ENCODE results near the gene RNF222. TPM values are rescaled to one million over a fixed set of nuclear protein-coding genes. Genes with fewer than 3 reads are reported as not detected.

Gene RNF222
- total RNA-seq, 4 donors from 2014 or later: 13.4 to 16.3 (median 15.0) TPM

DNA sequence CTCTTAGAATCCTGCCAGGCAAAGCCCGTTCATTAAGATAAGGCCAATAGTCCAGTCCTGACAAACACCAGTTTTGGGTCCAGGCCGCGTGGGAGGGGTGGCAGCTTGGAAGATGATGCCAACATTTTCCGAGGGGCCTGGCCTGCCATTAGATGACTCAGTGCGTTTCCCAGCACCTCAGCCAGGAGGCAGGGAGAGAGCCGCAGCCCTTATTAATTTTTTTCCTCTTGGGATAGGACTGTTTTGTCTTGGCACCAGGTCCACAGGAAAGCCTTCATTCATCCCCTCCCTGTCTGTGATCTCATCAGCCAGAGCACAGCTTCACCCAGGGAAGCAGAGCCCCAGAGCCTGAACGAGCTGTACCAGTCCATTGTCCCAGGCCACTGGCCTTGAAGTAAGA is 33.3 kb upstream of the RNF222 start:
- no peak for TF ChIP-seq POLR2A (IDR thresholded peaks at IDR 0.05)
- TF ChIP-seq, protein P1, sequence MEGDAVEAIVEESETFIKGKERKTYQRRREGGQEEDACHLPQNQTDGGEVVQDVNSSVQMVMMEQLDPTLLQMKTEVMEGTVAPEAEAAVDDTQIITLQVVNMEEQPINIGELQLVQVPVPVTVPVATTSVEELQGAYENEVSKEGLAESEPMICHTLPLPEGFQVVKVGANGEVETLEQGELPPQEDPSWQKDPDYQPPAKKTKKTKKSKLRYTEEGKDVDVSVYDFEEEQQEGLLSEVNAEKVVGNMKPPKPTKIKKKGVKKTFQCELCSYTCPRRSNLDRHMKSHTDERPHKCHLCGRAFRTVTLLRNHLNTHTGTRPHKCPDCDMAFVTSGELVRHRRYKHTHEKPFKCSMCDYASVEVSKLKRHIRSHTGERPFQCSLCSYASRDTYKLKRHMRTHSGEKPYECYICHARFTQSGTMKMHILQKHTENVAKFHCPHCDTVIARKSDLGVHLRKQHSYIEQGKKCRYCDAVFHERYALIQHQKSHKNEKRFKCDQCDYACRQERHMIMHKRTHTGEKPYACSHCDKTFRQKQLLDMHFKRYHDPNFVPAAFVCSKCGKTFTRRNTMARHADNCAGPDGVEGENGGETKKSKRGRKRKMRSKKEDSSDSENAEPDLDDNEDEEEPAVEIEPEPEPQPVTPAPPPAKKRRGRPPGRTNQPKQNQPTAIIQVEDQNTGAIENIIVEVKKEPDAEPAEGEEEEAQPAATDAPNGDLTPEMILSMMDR (IDR thresholded peaks at IDR 0.05): no peak
- peak; percentile 49 to 91 for DNase-seq (ENCODE audit: low spot score in 2 of 2)
- WGBS, 2 donors: 13 to 28% methylated on average over 7 of the region's 7 CpGs
- intact Hi-C loops (cut with DNase I; ENCODE audit: low total_unique reads): no loop called here
- no peak overlapping the region for H3K4me3 ChIP-seq (ENCODE audit: low read depth, poor library complexity, severe bottlenecking)

DNA sequence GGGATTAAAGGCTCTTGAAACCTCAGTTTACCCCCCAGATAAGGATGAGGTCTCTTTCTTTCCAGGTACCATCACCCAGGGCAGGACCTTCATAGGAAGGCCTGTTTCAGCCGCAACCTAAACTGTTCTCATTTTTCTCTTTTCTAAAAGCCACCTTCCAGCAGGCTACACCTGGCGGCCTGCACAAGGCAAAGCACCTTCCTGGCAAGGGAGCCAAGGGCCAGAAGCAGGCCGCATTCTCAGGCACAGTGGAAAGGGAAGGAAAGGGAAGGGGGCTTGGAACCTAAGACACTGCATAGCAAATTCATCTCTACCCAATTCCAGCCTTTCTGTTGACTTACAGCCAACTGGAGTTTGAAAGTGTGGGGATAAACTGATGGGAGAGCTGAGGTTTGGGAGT is 29.2 kb upstream of the RNF222 start:
- no peak overlapping the region for H3K4me3 ChIP-seq (ENCODE audit: low read depth, poor library complexity, severe bottlenecking)
- DNase-seq (ENCODE audit: low spot score in 2 of 2): no peak
- intact Hi-C loops (cut with DNase I; ENCODE audit: low total_unique reads): no loop called here
- WGBS, 2 donors: 93 to 96% methylated on average over 3 of the region's 3 CpGs
- TF ChIP-seq POLR2A (IDR thresholded peaks at IDR 0.05): no peak
- TF ChIP-seq, protein P1 (IDR thresholded peaks at IDR 0.05): no peak

DNA sequence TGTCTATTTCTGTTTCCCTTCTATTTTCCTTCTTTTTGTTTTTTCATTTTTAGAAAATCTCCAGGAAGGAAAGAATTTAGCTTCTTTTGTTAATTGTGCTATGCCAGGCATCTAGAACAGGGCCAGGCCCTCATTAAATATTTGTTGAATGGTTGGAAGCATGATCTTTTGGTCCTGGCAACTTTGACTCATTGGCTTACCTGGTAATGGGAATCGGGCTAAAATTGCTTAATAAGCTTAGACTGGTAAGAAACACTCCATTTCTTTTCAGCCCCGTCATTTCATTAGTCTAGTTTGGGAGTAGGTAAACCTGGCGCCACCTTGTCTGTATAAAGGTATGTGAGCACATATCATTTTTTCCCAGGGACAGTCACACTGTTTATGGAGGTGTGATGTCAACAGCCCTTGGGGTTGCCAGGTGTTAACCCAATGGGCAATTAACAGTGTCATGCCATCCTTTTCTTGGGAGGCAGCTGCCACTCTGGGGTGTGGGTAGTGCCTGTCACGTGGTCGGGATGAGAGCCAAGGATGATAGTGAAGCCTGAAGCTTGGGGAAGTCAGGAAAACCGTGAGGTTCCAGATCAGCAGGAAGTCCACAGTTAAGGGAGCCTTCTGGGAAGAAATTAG is 28.6 kb upstream of the RNF222 start:
- no peak overlapping the region for H3K4me3 ChIP-seq (ENCODE audit: low read depth, poor library complexity, severe bottlenecking)
- no peak for DNase-seq (ENCODE audit: low spot score in 2 of 2)
- intact Hi-C loops (cut with DNase I; ENCODE audit: low total_unique reads): no loop called here
- 43 to 46% methylated on average over 6 of the region's 6 CpGs for WGBS, 2 donors
- TF ChIP-seq, protein P1 (IDR thresholded peaks at IDR 0.05): no peak
- no peak for TF ChIP-seq POLR2A (IDR thresholded peaks at IDR 0.05)

DNA sequence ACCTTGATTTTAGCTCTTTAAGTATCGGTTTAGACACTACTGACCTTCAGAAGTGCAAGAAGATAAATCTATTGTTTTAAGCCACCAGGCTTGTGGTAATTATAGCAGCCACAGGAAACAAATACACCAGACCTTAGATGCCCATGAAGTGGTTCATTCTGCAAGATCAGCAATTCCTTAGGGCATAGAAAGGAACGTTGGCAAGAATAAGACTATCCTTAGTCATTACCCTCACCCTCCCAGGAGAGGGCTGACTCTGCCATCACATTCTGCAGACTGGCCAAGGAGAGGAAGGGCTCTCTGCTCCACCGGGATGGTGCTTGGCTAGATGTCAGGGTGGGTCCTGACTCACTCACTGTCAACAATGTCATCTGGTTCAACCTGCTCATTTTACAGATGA is 23.9 kb upstream of the RNF222 start:
- intact Hi-C loops (cut with DNase I; ENCODE audit: low total_unique reads): no loop called here
- no peak overlapping the region for H3K4me3 ChIP-seq (ENCODE audit: low read depth, poor library complexity, severe bottlenecking)
- no peak for TF ChIP-seq POLR2A (IDR thresholded peaks at IDR 0.05)
- TF ChIP-seq, protein P1 (IDR thresholded peaks at IDR 0.05): no peak
- 40 to 56% methylated on average over 3 of the region's 3 CpGs for WGBS, 2 donors
- no peak for DNase-seq (ENCODE audit: low spot score in 2 of 2)

DNA sequence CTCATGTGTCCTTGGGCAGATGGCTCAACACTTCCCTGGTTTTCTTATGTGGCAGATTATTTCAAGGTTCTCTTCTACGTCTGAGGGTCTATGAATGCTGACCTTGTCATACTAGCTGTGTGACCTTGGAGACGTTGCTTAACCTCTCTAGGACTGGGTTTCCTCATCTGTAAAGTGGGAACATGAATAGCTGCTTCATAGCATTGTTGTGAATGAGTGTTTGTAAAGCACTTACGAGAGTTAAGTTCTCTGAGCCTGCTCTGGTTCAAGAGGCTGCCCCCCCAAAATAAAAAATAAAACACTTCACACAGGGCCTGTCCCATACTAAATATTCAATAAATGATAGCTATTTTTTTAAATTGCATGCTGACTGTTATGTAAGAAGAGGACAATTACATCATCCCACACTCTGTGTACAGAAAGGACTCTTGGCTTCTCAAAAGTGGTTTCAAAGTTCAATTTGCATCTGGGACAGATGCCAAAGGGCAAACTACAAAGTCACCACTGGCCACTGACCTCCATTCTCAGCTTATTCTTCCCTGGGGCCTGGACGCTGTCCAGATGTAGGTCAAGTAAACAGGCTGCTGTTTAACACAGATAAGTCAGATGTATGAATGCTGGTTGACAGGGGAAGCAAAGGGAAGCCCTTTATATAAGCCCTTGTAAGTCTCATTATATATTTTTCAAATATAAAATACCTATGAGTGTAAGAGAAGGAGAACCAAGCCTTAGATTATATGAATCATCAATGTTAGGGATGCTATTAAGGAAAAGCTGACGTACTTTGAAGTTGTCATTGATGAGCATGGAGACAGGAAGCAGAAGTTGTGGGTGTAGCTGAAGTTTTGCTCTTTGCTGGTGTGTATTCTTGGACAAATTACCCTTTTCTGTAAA is 22.7 kb upstream of the RNF222 start:
- 50 to 58% methylated on average over 5 of the region's 5 CpGs for WGBS, 2 donors
- intact Hi-C loops (cut with DNase I; ENCODE audit: low total_unique reads): no loop called here
- TF ChIP-seq, protein P1 (IDR thresholded peaks at IDR 0.05): peak in 1 of 3 donors; percentile 41
- TF ChIP-seq POLR2A (IDR thresholded peaks at IDR 0.05): no peak

More for the DNA sequence above, 22.7 kb upstream of the RNF222 start:
- H3K4me3 ChIP-seq (ENCODE audit: low read depth, poor library complexity, severe bottlenecking): no peak overlapping the region
- no peak for DNase-seq (ENCODE audit: low spot score in 2 of 2)

All from lower leg skin (tissue), 4 donors.